ENCODE measurements around the gene C19orf38. TPM values are rescaled to one million over a fixed set of nuclear protein-coding genes. Genes with fewer than 3 reads are reported as not detected.

C19orf38 gene
- polyA plus RNA-seq, 1 experiment = 0.45 TPM

- POLR2A ChIA-PET = interaction anchor here (0.7 to 0.9 kb wide), 2 partner anchors 13 to 43 kb away, joined by 3 read pairs; partner anchors contain the start of gene CARM1
Observed at GRCh38 chr19:10858204-10858828, 10.1 kb downstream of the C19orf38 start.

GRCh38 chr19:10861103-10861651 lies 13.0 kb downstream of the C19orf38 start:
- CTCF ChIA-PET = interaction anchor here (0.6 to 5.3 kb wide), 5 partner anchors 24 to 142 kb away, joined by 3 to 114 read pairs (median 4); partner anchors contain the start of gene DNM2
- DNase-seq (ENCODE audit: low read depth, low spot score) = no peak
- Histone ChIP-seq H3K4me3 (ENCODE audit: low read depth, low read length) (no peak overlapping the region), H3K27ac (ENCODE audit: low read depth, low read length) (peak overlapping the region; percentile 31), H3K27me3 (ENCODE audit: control insufficient read depth, insufficient read depth, low read length) (no peaks in the 10 kb centered on the region), H3K9me3 (ENCODE audit: control insufficient read depth, insufficient read depth, low read length) (no peaks in the 10 kb centered on the region; the same call in 1 of the 2 replicates)
- POLR2A ChIA-PET = no interaction called here
- peak; percentile 56 for TF ChIP-seq CTCF (IDR thresholded peaks at IDR 0.05; ENCODE audit: low read depth, low read length)

More at GRCh38 chr19:10858204-10858828, 10.1 kb downstream of the C19orf38 start:
- DNase-seq (ENCODE audit: low read depth, low spot score) = no peak
- Histone ChIP-seq H3K27me3 (ENCODE audit: control insufficient read depth, insufficient read depth, low read length) (no peaks in the 10 kb centered on the region), H3K9me3 (ENCODE audit: control insufficient read depth, insufficient read depth, low read length) (no peaks in the 10 kb centered on the region; the same call in 1 of the 2 replicates), H3K4me3 (ENCODE audit: low read depth, low read length) (no peak overlapping the region), H3K27ac (ENCODE audit: low read depth, low read length) (no peak overlapping the region)
- CTCF ChIA-PET = interaction anchor here (0.5 to 10.5 kb wide), 22 partner anchors 6 to 648 kb away, joined by 3 to 116 read pairs (median 4); partner anchors contain the start of genes C19orf38, CARM1, DNM2 and TMED1
- peak; percentile 86 for TF ChIP-seq CTCF (IDR thresholded peaks at IDR 0.05; ENCODE audit: low read depth, low read length)

GRCh38 chr19:10862561-10863106 lies 14.4 kb downstream of the C19orf38 start:
- no peak for TF ChIP-seq CTCF (IDR thresholded peaks at IDR 0.05; ENCODE audit: low read depth, low read length)
- H3K9me3 ChIP-seq (ENCODE audit: control insufficient read depth, insufficient read depth, low read length) = no peaks in the 10 kb centered on the region
- POLR2A ChIA-PET = no interaction called here
- CTCF ChIA-PET = interaction anchor here (0.7 to 5.6 kb wide), 4 partner anchors 10 to 144 kb away, joined by 4 to 116 read pairs (median 60); partner anchors contain the start of genes C19orf38 and DNM2
- no peak overlapping the region for H3K27ac ChIP-seq (ENCODE audit: low read depth, low read length)
- H3K27me3 ChIP-seq (ENCODE audit: control insufficient read depth, insufficient read depth, low read length) = no peaks in the 10 kb centered on the region
- no peak overlapping the region for H3K4me3 ChIP-seq (ENCODE audit: low read depth, low read length)
- no peak for DNase-seq (ENCODE audit: low read depth, low spot score)

GRCh38 chr19:10863107-10863717 lies 15.0 kb downstream of the C19orf38 start:
- TF ChIP-seq CTCF (IDR thresholded peaks at IDR 0.05; ENCODE audit: low read depth, low read length) = no peak
- no peak for DNase-seq (ENCODE audit: low read depth, low spot score)
- ChIA-PET POLR2A (interaction anchor here (1.5 kb wide), 1 partner anchor 27 kb away, joined by 12 read pairs; the partner anchor contains the start of gene TMED1), CTCF (interaction anchor here (1.0 to 5.6 kb wide), 9 partner anchors 9 to 144 kb away, joined by 4 to 116 read pairs (median 17); partner anchors contain the start of genes C19orf38, DNM2 and TMED1)
- no peak overlapping the region for H3K27ac ChIP-seq (ENCODE audit: low read depth, low read length)
- H3K4me3 ChIP-seq (ENCODE audit: low read depth, low read length) = no peak overlapping the region
- H3K9me3 ChIP-seq (ENCODE audit: control insufficient read depth, insufficient read depth, low read length) = no peaks in the 10 kb centered on the region
- H3K27me3 ChIP-seq (ENCODE audit: control insufficient read depth, insufficient read depth, low read length) = no peaks in the 10 kb centered on the region
